Activated CD8-positive, alpha-beta T cell treated with anti-CD3 and anti-CD28 coated beads for 36 hours (primary cell): ENCODE data around the gene PRC1. TPM values are rescaled to one million over a fixed set of nuclear protein-coding genes. Genes with fewer than 3 reads are reported as not detected.

Source experiments
- ATAC-seq: fragments of 200-7000 bp; cut with Tn5 transposase; one replicate; pipeline ENCODE4 v1.10.0; 2021; ENCODE audit warnings: mild to moderate bottlenecking, moderate library complexity
- CTCF ChIA-PET: fragments of 350-600 bp; sonication (Branson Sonifier 250); formaldehyde crosslinking; loops from one replicate; lab custom pipeline; 2021; ENCODE audit warnings: antibody characterized with exemption; lab: Charles Lee
- POLR2A ChIA-PET: fragments of 350-600 bp; sonication (Branson Sonifier 250); formaldehyde crosslinking; loops from one replicate; lab custom pipeline; 2021; ENCODE audit warnings: antibody characterized with exemption; lab: Charles Lee
- DNase-seq: peaks from one replicate; pipeline ENCODE4 v3.0.0-alpha.2; 2020
- H3K27ac Mint-ChIP-seq: one replicate; pipeline ENCODE4 v1.8.0; 2021; ENCODE audit warnings: mild to moderate bottlenecking, mixed read lengths
- H3K27me3 Mint-ChIP-seq: one replicate; pipeline ENCODE4 v1.8.0; 2021; ENCODE audit warnings: mixed read lengths
- H3K36me3 Mint-ChIP-seq: one replicate; pipeline ENCODE4 v1.8.0; 2021; ENCODE audit warnings: low read depth, mixed read lengths
- H3K4me1 Mint-ChIP-seq: one replicate; pipeline ENCODE4 v1.8.0; 2021; ENCODE audit warnings: low read depth, mixed read lengths
- H3K4me3 Mint-ChIP-seq: one replicate; pipeline ENCODE4 v1.8.0; 2021; ENCODE audit warnings: mild to moderate bottlenecking, moderate library complexity, mixed read lengths
- H3K9me3 Mint-ChIP-seq: one replicate; pipeline ENCODE4 v1.8.0; 2021; ENCODE audit warnings: mixed read lengths
- intact Hi-C: fragments of 100-400 bp; cut with micrococcal nuclease; formaldehyde crosslinking; loops from one replicate; pipeline ENCODE4 v1.10.0; 2022
- total RNA-seq, 2 experiments: library from RNA; stranded (reverse); gene quantifications; one replicate each; pipeline ENCODE4 v1.2.3, GENCODE V29; 2021
- TF ChIP-seq, protein P1 (sequence below): fragments of 200-600 bp; IDR thresholded peaks from one replicate; pipeline ENCODE4 v1.8.0; 2022; ENCODE audit warnings: antibody characterized with exemption, mild to moderate bottlenecking

PRC1 gene
- total RNA-seq, 2 experiments from 2014 or later: 83.1 to 96.9 TPM

DNA sequence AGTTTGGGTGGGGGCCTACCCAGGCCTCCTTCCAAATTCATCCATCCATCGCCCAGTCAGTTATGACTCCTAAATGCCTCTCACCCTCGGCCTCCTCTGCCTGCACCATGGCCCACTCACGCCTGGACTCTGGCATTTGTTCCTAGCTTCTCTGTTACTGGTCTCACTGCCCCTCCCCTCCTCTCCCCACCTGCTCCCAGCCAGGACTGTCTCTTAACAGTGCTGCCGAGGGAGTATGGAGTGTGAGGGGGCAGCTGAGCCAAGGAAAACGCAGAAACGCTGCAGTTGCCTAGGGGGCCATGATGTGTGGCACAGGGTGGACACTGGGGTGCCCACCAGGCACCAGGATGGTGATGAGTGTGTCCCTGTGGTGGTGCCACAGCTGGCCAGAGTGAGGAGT is 36.5 kb downstream of the PRC1 start:
- POLR2A ChIA-PET: interaction anchor here (0.8 to 8.3 kb wide), 6 partner anchors 9 to 55 kb away, joined by 3 to 98 read pairs (median 6); partner anchors contain the start of genes HDDC3, MAN2A2 and UNC45A
- H3K27me3 Mint-ChIP-seq: no peaks in the 10 kb centered on the region
- no peaks in the 10 kb centered on the region for H3K9me3 Mint-ChIP-seq
- H3K4me3 Mint-ChIP-seq: peak overlapping the region; percentile 41
- H3K4me1 Mint-ChIP-seq: peaks cover 8% of the 10 kb centered on the region
- intact Hi-C loops: loop anchor here (5.0 kb wide), 1 partner anchor 315 kb away; no protein-coding TSS in a partner anchor
- H3K27ac Mint-ChIP-seq: no peak overlapping the region
- TF ChIP-seq, protein P1, sequence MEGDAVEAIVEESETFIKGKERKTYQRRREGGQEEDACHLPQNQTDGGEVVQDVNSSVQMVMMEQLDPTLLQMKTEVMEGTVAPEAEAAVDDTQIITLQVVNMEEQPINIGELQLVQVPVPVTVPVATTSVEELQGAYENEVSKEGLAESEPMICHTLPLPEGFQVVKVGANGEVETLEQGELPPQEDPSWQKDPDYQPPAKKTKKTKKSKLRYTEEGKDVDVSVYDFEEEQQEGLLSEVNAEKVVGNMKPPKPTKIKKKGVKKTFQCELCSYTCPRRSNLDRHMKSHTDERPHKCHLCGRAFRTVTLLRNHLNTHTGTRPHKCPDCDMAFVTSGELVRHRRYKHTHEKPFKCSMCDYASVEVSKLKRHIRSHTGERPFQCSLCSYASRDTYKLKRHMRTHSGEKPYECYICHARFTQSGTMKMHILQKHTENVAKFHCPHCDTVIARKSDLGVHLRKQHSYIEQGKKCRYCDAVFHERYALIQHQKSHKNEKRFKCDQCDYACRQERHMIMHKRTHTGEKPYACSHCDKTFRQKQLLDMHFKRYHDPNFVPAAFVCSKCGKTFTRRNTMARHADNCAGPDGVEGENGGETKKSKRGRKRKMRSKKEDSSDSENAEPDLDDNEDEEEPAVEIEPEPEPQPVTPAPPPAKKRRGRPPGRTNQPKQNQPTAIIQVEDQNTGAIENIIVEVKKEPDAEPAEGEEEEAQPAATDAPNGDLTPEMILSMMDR: no peak
- H3K36me3 Mint-ChIP-seq: peaks cover 51% of the 10 kb centered on the region
- DNase-seq: no peak
- CTCF ChIA-PET: interaction anchor here (0.9 to 8.0 kb wide), 13 partner anchors 9 to 314 kb away, joined by 3 to 178 read pairs (median 28); partner anchors contain the start of genes HDDC3, MAN2A2, UNC45A and VPS33B
- ATAC-seq: no peak

DNA sequence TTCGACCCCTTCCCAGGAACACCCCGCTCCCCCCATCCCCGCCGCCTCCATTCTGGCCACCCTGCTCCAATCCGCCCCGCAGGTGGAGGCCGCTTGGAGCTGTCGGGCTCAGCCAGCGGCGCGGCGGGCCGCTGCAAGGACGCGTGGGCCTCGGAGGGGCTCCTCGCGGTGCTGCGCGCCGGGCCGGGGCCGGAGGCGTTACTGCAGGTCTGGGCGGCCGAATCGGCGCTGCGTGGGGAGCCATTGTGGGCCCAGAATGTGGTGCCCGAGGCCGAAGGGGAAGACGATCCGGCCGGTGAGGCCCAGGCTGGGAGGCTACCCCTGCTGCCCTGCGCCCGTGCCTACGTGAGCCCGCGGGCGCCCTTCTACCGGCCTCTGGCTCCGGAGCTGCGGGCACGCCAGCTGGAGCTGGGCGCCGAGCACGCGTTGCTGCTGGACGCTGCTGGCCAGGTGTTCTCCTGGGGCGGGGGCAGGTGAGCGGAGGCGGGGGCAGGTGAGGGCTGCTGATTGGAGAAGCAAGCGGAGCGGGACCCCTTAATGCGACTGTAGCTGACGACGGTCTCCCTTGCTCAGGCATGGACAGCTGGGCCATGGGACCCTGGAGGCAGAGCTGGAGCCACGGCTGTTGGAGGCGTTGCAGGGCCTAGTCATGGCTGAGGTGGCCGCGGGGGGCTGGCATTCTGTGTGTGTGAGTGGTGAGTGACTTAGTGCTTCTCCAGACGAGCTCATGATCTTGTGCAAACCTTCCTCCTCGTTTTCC is 37.1 kb downstream of the PRC1 start:
- H3K27ac Mint-ChIP-seq: no peak overlapping the region
- intact Hi-C loops: loop anchor here (5.0 kb wide), 1 partner anchor 315 kb away; no protein-coding TSS in a partner anchor
- DNase-seq: no peak
- peak overlapping the region; percentile 85 for H3K4me3 Mint-ChIP-seq
- TF ChIP-seq, protein P1: no peak
- ChIA-PET CTCF (interaction anchor here (0.7 to 8.0 kb wide), 35 partner anchors 9 to 319 kb away, joined by 3 to 178 read pairs (median 6); partner anchors contain the start of genes HDDC3, MAN2A2, UNC45A and VPS33B), POLR2A (interaction anchor here (0.6 to 8.3 kb wide), 10 partner anchors 8 to 93 kb away, joined by 3 to 98 read pairs (median 4); partner anchors contain the start of genes HDDC3, MAN2A2 and UNC45A)
- H3K27me3 Mint-ChIP-seq: no peaks in the 10 kb centered on the region
- ATAC-seq: no peak
- peaks cover 52% of the 10 kb centered on the region for H3K36me3 Mint-ChIP-seq
- peaks cover 7% of the 10 kb centered on the region for H3K4me1 Mint-ChIP-seq
- no peaks in the 10 kb centered on the region for H3K9me3 Mint-ChIP-seq

DNA sequence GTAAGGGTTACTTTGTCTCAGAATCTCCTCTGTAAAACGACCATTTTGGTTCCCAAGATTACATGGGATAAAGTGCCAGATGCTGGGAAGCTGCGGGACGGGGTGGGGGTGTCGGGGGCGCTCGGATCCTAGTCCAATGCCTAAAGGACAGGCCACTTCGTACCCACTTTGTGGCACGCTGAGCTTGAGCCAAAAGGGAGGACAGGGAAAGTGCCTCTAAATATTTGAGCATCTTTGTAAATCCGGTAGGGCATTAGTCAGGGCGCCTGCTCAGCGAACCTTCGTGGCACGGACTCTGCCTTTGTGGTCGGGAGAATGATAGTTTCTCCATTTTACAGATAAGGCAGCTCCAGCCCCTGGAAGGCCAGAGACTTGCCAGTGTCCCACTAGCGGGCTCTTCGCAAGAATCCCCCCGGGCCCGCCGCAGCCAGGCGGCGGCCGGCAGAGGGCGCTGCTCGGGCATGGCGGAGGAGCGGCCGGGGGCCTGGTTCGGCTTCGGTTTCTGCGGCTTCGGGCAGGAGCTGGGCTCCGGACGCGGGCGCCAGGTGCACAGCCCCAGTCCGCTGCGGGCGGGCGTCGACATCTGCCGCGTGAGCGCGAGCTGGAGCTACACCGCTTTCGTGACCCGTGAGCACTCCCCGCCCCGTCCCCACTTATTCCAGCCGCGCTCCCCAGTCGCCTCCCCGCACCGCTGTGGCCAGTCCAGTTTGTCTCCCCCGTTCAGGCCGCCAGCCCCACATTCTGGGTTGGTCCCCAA is 37.9 kb downstream of the PRC1 start:
- TF ChIP-seq, protein P1: peak; percentile 97
- H3K27ac Mint-ChIP-seq: peak overlapping the region; percentile 94
- H3K4me3 Mint-ChIP-seq: peak overlapping the region; percentile 85
- no peak for ATAC-seq
- no peaks in the 10 kb centered on the region for H3K9me3 Mint-ChIP-seq
- ChIA-PET CTCF (interaction anchor here (0.7 to 8.0 kb wide), 36 partner anchors 9 to 399 kb away, joined by 3 to 178 read pairs (median 6); partner anchors contain the start of genes HDDC3, MAN2A2, SV2B and UNC45A), POLR2A (interaction anchor here (0.6 to 8.3 kb wide), 13 partner anchors 10 to 93 kb away, joined by 3 to 98 read pairs (median 4); partner anchors contain the start of genes HDDC3, MAN2A2 and UNC45A)
- peak; percentile 72 for DNase-seq
- intact Hi-C loops: loop anchor here (5.0 kb wide), 1 partner anchor 316 kb away; no protein-coding TSS in a partner anchor
- peaks cover 5% of the 10 kb centered on the region for H3K4me1 Mint-ChIP-seq
- H3K36me3 Mint-ChIP-seq: peaks cover 50% of the 10 kb centered on the region
- H3K27me3 Mint-ChIP-seq: no peaks in the 10 kb centered on the region

DNA sequence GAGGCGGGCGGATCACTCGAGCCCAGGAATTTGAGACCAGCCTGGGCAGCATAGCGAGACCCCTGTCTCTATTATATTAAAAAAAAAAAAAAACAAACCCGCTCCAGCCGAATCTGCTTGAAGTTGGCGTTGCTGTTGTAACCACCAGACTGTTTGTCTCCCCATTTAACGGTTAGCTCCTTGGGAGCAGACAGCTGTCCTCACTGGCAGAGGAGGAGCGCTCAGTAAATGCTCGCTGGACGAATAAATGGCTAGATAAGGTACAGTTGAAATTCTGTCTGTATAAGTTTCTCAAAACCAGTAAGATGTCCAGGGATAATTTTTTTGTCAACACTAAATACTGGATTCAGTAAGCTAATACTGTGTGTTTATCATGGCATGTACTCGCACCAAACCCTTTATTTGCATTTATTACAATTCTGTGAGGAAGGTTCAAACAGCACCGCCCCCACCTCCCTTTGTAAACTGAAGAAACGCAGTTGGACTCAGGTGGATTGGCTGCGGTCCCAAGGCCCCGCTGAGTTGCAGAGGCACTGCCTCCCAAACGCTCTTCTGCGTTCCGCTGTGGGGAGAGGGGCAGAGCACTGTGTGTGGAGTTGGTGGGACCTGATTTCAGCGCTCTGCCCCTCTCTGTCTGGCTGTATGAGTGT is 38.6 kb downstream of the PRC1 start:
- H3K4me3 Mint-ChIP-seq: peak overlapping the region; percentile 85
- intact Hi-C loops: loop anchor here (5.0 kb wide), 1 partner anchor 317 kb away; no protein-coding TSS in a partner anchor
- peaks cover 43% of the 10 kb centered on the region for H3K36me3 Mint-ChIP-seq
- POLR2A ChIA-PET: interaction anchor here (0.9 to 8.3 kb wide), 13 partner anchors 9 to 94 kb away, joined by 3 to 98 read pairs (median 4); partner anchors contain the start of genes HDDC3, MAN2A2 and UNC45A
- DNase-seq (no peak), ATAC-seq (no peak)
- H3K27ac Mint-ChIP-seq: peak overlapping the region; percentile 94
- H3K9me3 Mint-ChIP-seq: no peaks in the 10 kb centered on the region
- peaks cover 5% of the 10 kb centered on the region for H3K4me1 Mint-ChIP-seq
- CTCF ChIA-PET: interaction anchor here (0.8 to 8.0 kb wide), 31 partner anchors 8 to 399 kb away, joined by 3 to 178 read pairs (median 7); partner anchors contain the start of genes HDDC3, MAN2A2, SV2B and UNC45A
- TF ChIP-seq, protein P1: no peak
- no peaks in the 10 kb centered on the region for H3K27me3 Mint-ChIP-seq
